ENCODE measurements around the gene SEMA6A.

DNA sequence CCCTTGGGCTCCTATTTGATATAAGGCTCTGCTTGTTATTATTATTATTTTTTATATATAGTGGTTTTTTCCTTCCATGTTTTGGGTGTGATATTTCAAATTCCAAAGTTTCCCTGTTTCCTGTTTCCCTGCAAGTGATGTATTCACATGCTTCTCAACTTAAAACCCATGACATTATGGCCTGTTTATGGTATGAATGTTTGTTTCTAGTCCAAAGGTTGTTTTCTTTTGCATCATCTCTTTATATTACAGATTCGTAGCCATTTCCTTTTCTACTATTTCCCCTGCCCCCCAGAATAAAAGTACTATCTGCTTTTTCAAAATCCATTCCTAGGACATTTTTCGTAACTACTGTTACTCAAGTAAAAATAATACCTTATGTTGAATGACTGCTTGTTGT lies 7.5 kb downstream of the SEMA6A start:
- TF ChIP-seq, protein P1, sequence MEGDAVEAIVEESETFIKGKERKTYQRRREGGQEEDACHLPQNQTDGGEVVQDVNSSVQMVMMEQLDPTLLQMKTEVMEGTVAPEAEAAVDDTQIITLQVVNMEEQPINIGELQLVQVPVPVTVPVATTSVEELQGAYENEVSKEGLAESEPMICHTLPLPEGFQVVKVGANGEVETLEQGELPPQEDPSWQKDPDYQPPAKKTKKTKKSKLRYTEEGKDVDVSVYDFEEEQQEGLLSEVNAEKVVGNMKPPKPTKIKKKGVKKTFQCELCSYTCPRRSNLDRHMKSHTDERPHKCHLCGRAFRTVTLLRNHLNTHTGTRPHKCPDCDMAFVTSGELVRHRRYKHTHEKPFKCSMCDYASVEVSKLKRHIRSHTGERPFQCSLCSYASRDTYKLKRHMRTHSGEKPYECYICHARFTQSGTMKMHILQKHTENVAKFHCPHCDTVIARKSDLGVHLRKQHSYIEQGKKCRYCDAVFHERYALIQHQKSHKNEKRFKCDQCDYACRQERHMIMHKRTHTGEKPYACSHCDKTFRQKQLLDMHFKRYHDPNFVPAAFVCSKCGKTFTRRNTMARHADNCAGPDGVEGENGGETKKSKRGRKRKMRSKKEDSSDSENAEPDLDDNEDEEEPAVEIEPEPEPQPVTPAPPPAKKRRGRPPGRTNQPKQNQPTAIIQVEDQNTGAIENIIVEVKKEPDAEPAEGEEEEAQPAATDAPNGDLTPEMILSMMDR (IDR thresholded peaks at IDR 0.05; ENCODE audit: low read length) = no peak
- TF ChIP-seq EZH2 (IDR thresholded peaks at IDR 0.05; ENCODE audit: borderline replicate concordance, low read length) = no peak
